ENCODE results near the gene C2CD4D.
"Not testable (repeated sequence)": the region's sequence is repeated elsewhere in the genome, so short reads cannot be mapped to it uniquely, and the experiment has no call there.

The C2CD4D gene

GRCh38 chr1:151839457-151840403 lies at the start of gene C2CD4D:
Gene C2CD4D, minus strand, starts transcription at chr1:151839820. Its CDS starts 831 bp downstream, at chr1:151838989.
- no peak for DNase-seq (ENCODE audit: low spot score)

DNA sequence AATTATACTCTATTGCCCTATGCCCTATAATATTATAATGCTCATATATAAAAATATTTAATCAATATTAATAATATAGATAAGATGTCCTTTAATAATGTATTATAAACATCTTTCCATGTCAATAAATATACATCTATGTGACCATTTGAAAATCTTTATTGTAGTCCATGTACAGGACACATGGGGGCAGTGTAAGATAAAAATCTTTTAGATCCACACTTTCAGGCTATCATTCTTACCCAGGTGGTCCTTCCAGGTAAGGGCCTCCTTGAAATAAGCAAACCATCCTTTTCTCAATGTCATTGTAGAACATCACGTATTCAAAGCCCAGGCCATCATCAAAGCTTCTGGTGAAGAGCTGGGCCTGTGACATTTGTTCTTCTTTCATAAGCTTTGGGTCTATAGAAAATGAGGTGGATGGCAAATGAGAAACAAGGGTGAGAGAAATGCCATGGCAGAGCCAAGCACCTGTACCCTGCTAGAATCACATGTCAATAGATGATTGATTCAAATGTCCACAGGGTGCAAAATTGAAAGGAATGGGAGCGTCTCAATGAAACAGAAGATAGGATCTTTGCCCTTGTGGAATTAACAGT lies 49.5 kb upstream of the C2CD4D start:
- no peak for DNase-seq (ENCODE audit: low spot score)

DNA sequence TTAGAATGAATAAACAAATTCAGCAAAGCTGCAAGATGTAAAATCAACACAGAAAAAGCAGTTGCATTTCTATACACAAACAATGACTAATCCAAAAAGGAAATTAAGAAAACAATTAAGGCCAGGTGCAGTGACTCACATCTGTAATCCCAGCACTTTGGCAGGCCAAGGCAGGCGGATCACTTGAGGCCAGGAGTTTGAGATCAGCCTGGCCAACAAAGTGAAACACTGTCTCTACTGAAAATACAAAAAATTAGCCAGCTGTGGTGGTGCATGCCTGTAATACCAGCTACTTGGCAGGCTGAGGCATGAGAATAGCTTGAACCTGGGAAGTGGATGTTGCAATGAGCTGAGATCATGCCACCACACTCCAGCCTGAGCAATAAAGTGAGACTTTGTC lies 47.4 kb upstream of the C2CD4D start:
- DNase-seq (ENCODE audit: low spot score) = no peak

DNA sequence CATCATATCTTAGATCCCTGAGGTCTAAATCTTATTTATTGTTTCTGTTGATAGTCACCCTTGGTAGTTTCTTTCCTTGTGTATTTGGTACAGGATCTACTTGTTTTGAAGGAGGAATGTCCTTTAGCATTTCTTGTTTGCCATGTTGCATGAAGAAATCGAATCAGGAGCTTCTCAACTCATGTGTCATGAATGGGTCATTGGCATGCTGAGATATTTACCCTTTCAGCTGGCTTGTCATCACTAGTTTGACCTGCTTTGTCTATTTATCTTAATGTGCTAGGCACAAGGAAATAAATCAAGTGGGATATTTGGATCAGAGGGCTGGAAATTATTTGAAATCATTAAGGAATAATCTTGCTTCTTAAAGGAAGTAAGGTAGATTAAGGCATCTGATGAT lies 45.9 kb upstream of the C2CD4D start:
- DNase-seq (ENCODE audit: low spot score) = no peak

GRCh38 chr1:151884879-151885278 lies 45.3 kb upstream of the C2CD4D start:
- DNase-seq (ENCODE audit: low spot score) = not testable (repeated sequence)

GRCh38 chr1:151884445-151884844 lies 44.8 kb upstream of the C2CD4D start:
- not testable (repeated sequence) for DNase-seq (ENCODE audit: low spot score)

DNA sequence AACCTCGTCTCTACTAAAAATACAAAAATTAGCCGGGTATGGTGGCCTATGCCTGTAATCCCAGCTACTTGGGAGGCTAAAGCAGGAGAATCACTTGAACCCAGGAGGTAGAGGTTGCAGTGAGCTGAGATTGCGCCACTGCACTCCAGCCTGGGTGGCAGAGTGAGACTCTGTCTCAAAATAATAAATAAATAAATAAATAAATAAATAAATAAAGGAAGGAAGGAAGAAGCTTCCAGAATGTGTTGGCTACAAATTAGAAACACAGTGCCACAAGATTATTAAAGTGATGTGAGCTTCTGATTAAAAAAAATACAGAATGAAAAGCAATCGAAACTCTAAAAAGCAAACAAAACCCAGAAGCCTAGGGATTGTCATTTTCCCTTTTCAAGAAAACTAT lies 44.3 kb upstream of the C2CD4D start:
- DNase-seq (ENCODE audit: low spot score) = not testable (repeated sequence)

- DNase-seq (ENCODE audit: low spot score) = not testable (repeated sequence)
Observed at GRCh38 chr1:151882918-151883317, 43.3 kb upstream of the C2CD4D start.

DNA sequence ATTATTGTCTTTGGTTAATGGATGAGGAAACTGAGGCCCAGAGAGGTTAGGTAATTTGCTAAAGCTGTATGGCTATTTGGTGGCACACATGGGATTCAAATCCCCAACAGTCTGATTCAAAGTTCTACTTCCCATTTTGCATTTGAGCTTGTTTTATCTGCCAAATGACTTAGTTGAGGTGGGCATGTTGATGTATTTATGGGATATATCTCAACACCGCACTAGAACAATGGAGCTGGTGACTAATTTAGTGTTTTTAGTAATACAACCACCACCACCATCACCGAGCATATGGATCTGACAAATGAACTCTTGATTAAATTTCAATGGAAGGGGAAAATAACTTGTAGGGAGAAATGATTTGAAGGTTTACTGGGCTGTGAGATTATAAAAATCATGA lies 42.8 kb upstream of the C2CD4D start:
- DNase-seq (ENCODE audit: low spot score) = no peak

- DNase-seq (ENCODE audit: low spot score) = no peak
Observed at GRCh38 chr1:151881479-151881878, 41.9 kb upstream of the C2CD4D start.

DNA sequence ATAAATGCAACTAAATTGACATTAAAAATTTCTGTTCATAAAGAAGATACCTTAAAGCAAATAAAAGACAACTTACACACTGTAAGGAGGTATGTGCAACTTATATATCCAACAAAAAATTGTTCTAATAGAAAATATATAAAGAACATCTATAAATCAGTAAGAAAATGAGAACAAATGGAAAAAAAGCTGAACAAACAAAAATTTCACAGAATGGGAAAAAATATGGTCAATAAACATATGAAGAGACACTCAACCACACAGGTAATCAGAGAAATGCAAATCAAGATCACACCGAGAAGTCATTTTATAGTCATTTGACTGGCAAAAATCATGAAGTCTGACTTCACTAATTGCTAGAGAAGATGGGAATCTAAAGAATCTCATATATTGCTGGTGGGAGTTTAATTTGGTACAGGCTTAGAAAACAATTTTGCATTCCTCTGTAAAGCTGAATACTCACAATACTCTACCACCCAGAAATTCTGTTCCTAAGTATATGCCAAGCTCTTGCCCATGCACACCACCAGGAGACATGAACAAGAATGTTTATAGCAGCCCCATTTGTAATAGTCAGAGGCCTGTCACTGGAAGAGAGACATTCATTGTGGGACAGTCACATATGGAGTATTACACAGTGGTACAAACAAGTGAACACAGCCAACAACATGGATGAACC lies 35.9 kb upstream of the C2CD4D start:
- DNase-seq (ENCODE audit: low spot score) = no peak

DNA sequence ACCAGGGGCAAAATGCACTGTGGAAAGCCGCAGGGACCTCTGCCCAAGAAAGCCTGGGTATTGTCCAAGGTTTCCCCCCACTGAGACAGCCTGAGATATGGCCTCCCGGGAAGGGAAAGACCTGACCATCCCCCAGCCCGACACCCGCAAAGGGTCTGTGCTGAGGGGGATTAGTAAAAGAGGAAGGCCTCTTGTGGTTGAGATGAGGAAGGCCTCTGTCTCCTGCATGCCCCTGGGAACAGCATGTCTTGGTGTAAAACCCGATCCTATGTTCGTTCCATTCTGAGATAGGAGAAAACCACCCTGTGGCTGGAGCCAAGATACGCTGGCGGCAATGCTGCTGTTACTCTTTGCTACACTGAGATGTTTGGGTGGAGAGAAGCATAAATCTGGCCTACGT lies 33.2 kb upstream of the C2CD4D start:
- not testable (repeated sequence) for DNase-seq (ENCODE audit: low spot score)

DNA sequence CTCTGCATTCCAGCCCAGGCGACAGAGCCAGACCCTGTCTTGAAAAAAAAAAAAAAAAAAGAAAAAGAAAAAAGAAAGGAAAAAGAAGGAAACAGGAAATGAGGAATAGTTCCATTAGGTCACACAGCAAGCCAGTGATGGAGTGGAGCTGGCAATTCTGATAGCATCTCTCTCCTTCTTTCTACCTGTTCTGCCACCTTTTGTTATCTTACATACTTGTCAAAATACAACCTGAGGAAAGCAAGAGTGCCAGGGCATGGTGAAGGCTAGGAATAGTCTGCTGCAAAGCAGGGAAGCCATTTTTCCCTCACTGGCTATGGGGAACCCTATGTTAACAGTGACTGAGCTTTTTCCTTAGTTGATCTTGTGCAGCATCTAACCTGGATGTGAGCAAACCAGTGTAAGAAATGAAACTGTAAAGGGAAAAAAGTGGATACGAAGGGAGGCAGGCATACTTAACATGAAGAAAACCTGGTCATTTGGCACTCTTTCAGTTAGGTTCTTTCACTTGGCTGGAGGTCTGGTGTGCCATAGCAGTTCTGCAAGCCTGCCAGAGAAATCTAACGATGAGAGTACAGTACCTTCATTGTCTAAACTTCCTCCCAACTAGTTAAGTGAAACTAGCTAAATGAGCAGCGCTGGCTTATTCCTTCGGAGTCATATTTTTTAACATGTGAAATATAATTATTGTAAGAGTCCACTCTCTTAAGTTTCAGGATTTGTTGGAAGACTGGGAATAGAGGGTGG lies 31.8 kb upstream of the C2CD4D start:
- DNase-seq (ENCODE audit: low spot score) = no peak

DNA sequence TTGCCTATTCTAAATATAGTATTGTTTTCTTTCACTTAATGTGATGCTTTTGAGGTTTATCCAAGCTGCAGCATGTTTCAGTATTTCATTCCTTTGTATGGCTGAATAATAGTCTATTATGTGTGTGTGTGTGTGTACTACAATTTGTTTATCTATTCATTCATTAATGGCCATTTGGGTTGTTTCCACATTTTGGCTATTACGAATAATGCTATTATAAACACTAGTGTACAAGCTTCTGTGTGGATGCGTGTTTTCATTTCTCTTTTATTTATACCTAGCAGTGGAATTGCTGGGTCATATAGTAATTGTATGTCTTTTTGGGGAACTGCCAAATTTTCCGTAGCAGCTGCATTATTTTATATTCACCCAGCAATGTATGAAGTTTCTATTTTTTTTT lies 28.9 kb upstream of the C2CD4D start:
- DNase-seq (ENCODE audit: low spot score) = no peak

DNA sequence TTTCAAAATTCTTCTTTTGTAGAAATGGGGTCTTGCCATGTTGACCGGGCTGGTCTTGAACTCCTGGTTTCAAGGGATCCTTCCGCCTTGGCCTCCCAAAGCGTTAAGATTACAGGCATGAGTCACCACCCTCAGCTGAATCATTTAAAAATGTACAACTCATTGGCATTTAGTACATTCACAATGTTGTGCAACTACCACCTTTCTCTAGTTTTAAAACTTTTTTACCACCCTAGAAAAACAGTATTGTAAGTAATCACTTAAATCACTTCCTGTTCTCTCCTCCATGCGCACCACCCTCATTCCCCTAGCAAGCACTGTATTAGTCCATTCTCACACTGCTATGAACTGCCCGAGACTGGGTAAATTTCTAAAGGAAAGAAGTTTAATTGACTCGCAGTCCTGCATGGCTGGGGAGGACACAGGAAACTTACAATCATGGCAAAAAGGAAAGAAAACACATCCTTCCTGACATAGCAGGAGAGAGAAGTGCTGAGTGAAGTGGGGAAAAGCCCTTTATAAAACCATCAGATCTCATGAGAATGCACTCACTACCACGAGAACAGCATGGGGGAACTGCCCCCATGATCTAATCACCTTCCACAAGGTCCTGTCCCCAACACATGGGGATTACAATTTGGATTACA lies 28.3 kb upstream of the C2CD4D start:
- no peak for DNase-seq (ENCODE audit: low spot score)

GRCh38 chr1:151867321-151867720 lies 27.7 kb upstream of the C2CD4D start:
- DNase-seq (ENCODE audit: low spot score) = no peak

DNA sequence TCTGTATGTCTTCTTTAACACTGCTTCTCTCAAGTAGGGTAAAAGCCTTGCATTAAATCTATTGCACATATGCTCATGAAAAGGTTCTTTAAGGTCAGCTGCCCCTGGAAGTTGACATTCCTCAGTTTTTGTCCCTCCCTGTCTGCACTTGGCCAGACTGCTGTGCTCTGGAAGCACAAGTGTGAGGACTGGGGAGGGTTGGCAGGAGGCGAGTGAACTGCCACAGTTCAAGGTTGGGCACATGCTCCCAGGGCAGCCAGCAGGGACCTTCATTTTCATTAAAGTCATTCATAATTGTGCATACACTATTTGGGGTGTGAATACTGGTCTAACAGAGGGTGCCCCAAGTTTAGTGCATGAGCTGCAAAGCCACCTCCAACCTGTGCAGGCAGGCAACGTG lies 24.8 kb upstream of the C2CD4D start:
- no peak for DNase-seq (ENCODE audit: low spot score)

DNA sequence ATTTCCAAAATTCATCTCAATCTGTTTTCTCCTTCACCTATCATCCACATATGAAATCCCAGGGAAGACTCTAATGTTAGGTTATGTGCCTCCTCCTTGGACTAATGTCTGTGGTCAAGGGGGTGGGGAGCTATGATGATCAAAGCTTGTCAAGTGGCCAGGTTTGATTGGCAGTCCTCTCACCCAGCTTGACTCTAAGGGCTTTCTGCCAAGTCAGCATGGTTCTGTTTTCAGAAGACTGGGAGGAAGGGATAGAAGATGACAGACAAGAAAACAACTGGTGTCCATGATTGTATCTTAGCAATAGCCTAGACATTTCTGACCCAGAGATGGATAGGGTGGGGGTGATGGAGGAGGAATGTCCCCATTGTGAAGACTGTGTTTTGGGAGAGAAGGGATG lies 23.0 kb upstream of the C2CD4D start:
- no peak for DNase-seq (ENCODE audit: low spot score)

DNA sequence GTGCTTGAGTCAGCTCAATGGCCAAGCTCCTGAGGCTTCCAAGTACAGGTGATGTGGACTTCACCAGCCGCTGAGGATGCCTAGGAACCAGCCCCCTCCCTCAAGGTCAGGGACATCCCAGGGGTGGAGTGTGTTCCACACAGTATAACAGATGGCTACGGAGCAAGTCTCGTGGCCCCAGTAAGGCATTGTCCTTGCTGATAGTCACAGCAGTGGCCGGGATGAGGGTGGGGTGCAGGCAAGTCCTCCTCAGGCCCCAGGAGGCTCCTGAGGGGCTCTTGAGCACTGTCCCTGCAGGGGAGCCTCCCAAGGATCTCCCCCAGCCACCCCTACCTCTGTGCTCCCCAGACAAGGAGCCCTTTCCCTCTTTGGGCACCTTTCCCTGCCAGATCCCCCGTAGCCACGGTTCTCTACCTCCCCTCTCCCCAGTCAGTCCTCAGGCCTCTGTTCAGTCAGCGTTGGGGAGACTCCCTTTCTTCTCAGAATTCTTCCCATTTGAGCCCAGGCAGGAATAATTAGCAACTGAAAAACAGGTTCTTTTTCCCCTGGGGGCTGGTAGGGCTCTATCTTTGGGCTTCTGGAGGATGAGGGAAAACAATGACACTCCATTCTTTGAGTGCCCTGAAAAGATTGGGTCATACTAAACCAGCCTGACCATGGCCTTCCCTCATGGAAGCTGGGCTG lies 21.0 kb upstream of the C2CD4D start:
- no peak for DNase-seq (ENCODE audit: low spot score)

- DNase-seq (ENCODE audit: low spot score) = no peak
Observed at GRCh38 chr1:151859891-151860293, 20.3 kb upstream of the C2CD4D start.

All from AG08396 (cell line).